Activated CD4-positive, alpha-beta T cell treated with anti-CD3 and anti-CD28 coated beads for 36 hours (primary cell): ENCODE measurements around the gene GOLGA8H. TPM values are rescaled to one million over a fixed set of nuclear protein-coding genes. Genes with fewer than 3 reads are reported as not detected.
"Not testable (repeated sequence)": the region's sequence is repeated elsewhere in the genome, so short reads cannot be mapped to it uniquely, and the experiment has no call there.

Experiments
- ATAC-seq: fragments of 200-7000 bp; cut with Tn5 transposase; one replicate; pipeline ENCODE4 v1.10.0; 2021; ENCODE audit warnings: mild to moderate bottlenecking, moderate library complexity
- CTCF ChIA-PET: fragments of 350-600 bp; sonication (Branson Sonifier 250); formaldehyde crosslinking; loops from one replicate; lab custom pipeline; 2021; ENCODE audit warnings: antibody characterized with exemption; lab: Charles Lee
- POLR2A ChIA-PET: fragments of 350-600 bp; sonication (Branson Sonifier 250); formaldehyde crosslinking; loops from one replicate; lab custom pipeline; 2021; ENCODE audit warnings: antibody characterized with exemption, inconsistent platforms; lab: Charles Lee
- DNase-seq: peaks from one replicate; pipeline ENCODE4 v3.0.0-alpha.2; 2020
- H3K27ac Mint-ChIP-seq: one replicate; pipeline ENCODE4 v1.8.0; 2021; ENCODE audit warnings: mixed read lengths
- H3K27me3 Mint-ChIP-seq: one replicate; pipeline ENCODE4 v1.8.0; 2021; ENCODE audit warnings: mixed read lengths
- H3K36me3 Mint-ChIP-seq: one replicate; pipeline ENCODE4 v1.8.0; 2021; ENCODE audit warnings: low read depth, mixed read lengths
- H3K4me1 Mint-ChIP-seq: one replicate; pipeline ENCODE4 v1.8.0; 2021; ENCODE audit warnings: mixed read lengths
- H3K4me3 Mint-ChIP-seq: one replicate; pipeline ENCODE4 v1.8.0; 2021; ENCODE audit warnings: mild to moderate bottlenecking, moderate library complexity, mixed read lengths
- H3K9me3 Mint-ChIP-seq: one replicate; pipeline ENCODE4 v1.8.0; 2021; ENCODE audit warnings: low read depth, mixed read lengths
- intact Hi-C, 2 experiments: fragments of 100-400 bp; cut with DNase I in 1 of 2; cut with micrococcal nuclease in 1 of 2; formaldehyde crosslinking; loops; one replicate each; pipeline versions ENCODE4 v1.14.2 to v1.15.1; 2022 to 2024; cut with DNase I, micrococcal nuclease
- total RNA-seq, 2 experiments: library from RNA; stranded (reverse); gene quantifications; one replicate each; pipeline ENCODE4 v1.2.3, GENCODE V29; 2021

GOLGA8H gene
- total RNA-seq, 2 experiments from 2014 or later, result not detected

DNA sequence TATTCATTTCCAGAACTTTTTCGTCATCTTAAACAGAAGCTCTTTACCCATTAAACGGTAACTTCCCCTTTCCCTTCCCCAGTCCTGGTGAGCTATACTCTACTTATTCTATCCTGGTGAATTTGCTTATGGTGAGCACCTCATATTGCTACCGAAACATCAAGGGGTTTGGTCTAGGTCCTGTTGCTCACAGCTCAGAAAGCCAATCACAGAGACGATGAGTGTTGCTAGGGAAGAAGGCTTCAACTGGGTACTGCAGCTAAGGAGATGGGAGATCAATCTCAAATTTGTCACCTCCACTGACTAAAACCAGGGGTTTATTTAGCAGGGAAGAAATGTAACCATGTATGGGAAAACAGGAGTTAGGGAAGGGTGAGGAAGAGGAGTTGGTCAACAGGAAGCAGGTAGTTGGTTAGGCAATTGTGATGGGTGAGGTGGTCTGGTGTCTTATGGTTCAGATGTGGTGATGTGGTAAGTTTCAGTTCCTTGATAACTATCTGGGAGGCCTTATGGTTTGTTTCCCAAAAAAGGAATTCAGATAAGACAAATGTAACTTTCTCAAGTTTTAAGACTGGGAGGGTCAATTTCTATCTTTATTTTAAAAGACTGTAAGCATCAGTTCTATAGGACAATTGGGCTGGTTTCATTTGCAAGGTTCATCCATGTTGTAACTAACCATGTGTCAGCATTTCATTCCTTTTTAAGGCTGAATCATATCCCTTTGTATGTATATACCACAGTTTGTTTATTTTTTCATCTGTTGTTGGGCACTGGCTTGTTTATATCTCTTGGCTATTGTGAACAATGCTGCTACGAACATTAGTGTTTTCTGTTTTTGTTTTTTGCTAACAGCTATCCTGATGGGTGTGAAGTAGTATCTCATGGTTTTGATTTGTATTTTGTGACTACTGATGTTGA is 46.4 kb downstream of the GOLGA8H start:
- no peak overlapping the region for H3K4me3 Mint-ChIP-seq
- H3K36me3 Mint-ChIP-seq, result peaks cover 44% of the 10 kb centered on the region

DNA sequence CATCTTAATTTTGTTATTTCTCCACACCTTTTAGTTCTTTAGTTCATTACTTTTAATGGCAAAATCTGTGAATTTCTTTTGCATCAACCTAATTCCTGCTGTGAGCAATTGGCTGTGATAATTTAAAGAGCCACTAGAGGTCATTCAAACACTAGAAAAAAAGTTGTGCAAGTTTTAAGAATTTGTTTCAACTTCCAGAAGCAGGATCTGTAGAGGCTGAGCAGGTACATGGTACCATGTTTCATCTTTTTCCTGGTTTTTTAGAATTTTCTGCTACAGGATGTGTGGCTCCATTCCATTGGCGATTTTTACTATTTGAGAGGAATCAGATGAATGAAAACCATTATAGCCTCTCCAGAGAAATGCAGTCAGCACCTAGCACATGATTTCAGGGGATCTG is 57.3 kb downstream of the GOLGA8H start:
- H3K36me3 Mint-ChIP-seq, result peaks cover 15% of the 10 kb centered on the region
- ATAC-seq, H3K9me3 Mint-ChIP-seq, H3K27ac Mint-ChIP-seq, H3K4me3 Mint-ChIP-seq, POLR2A ChIA-PET, H3K4me1 Mint-ChIP-seq, H3K27me3 Mint-ChIP-seq, DNase-seq, CTCF ChIA-PET: not testable (repeated sequence)
- intact Hi-C loops, result loop anchor here in 1 of 2 experiments (5.0 kb wide), 1 partner anchor 466 kb away; no protein-coding TSS in a partner anchor

More for the DNA sequence above, 46.4 kb downstream of the GOLGA8H start:
- H3K9me3 Mint-ChIP-seq, result no peaks in the 10 kb centered on the region
- no peaks in the 10 kb centered on the region for H3K27me3 Mint-ChIP-seq
- POLR2A ChIA-PET, result no interaction called here
- peak; percentile 44 for ATAC-seq
- intact Hi-C loops, result no loop called here
- H3K4me1 Mint-ChIP-seq, result peaks cover 23% of the 10 kb centered on the region
- no peak overlapping the region for H3K27ac Mint-ChIP-seq
- no peak for DNase-seq
- CTCF ChIA-PET, result no interaction called here

Other genes starting within 250 kb of the GOLGA8H start
- not detected for gene CHRFAM7A, start 210.5 kb upstream of the GOLGA8H start, total RNA-seq
- gene GOLGA8R, start 189.8 kb upstream of the GOLGA8H start, total RNA-seq, result 1 to 10 TPM in 1 of 2 experiments, under 1 TPM in 1; 0.75 to 1.3 TPM
- under 1 TPM; 0.32 to 0.49 TPM for gene GOLGA8Q, start 52.0 kb upstream of the GOLGA8H start, total RNA-seq